Measurements from ENCODE around the gene TP53TG5.

TP53TG5 gene

GRCh38 chr20:45322952-45323383 is 55.2 kb downstream of the TP53TG5 start:
- DNase-seq: no peak

All from kidney glomerular epithelial cell (primary cell).